ENCODE data around the gene THBS2. TPM values are rescaled to one million over a fixed set of nuclear protein-coding genes. Genes with fewer than 3 reads are reported as not detected.

THBS2 gene
- polyA plus RNA-seq, 1 experiment: 857 TPM

DNA sequence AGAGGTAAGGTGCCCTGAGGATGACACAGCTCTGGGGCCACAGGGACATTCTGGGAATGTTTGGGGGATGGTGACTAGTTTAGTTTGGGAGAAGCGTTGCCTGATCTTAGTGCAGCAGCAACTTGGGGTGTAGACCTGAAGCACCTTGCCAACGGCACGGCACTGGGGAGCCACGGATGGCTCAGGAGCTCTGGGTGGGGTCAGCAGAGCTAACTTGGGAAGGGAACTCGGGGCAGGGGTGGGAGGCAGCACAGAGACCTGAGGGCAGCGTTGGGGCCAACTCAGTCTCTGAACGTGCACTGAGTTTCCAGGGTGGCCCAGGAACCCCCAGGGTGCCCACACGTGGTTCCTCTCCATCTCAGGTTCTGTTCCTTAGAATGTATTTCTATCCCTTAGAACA lies 14.9 kb downstream of the THBS2 start:
- Histone ChIP-seq H3K36me3 (ENCODE audit: control insufficient read depth, insufficient read depth, low read length) (peaks cover 72% of the 10 kb centered on the region), H3K27me3 (ENCODE audit: control insufficient read depth, insufficient read depth, low read length) (no peaks in the 10 kb centered on the region), H3K4me3 (ENCODE audit: low read depth, low read length) (no peak overlapping the region)
- ChIA-PET POLR2A (no interaction called here), CTCF (interaction anchor here (1.2 kb wide), 1 partner anchor 9 kb away, joined by 3 read pairs; no protein-coding TSS in a partner anchor)
- no peak for DNase-seq (ENCODE audit: low read depth)
- TF ChIP-seq, protein P1, sequence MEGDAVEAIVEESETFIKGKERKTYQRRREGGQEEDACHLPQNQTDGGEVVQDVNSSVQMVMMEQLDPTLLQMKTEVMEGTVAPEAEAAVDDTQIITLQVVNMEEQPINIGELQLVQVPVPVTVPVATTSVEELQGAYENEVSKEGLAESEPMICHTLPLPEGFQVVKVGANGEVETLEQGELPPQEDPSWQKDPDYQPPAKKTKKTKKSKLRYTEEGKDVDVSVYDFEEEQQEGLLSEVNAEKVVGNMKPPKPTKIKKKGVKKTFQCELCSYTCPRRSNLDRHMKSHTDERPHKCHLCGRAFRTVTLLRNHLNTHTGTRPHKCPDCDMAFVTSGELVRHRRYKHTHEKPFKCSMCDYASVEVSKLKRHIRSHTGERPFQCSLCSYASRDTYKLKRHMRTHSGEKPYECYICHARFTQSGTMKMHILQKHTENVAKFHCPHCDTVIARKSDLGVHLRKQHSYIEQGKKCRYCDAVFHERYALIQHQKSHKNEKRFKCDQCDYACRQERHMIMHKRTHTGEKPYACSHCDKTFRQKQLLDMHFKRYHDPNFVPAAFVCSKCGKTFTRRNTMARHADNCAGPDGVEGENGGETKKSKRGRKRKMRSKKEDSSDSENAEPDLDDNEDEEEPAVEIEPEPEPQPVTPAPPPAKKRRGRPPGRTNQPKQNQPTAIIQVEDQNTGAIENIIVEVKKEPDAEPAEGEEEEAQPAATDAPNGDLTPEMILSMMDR (IDR thresholded peaks at IDR 0.05; ENCODE audit: insufficient read depth, low read depth, low read length): no peak

DNA sequence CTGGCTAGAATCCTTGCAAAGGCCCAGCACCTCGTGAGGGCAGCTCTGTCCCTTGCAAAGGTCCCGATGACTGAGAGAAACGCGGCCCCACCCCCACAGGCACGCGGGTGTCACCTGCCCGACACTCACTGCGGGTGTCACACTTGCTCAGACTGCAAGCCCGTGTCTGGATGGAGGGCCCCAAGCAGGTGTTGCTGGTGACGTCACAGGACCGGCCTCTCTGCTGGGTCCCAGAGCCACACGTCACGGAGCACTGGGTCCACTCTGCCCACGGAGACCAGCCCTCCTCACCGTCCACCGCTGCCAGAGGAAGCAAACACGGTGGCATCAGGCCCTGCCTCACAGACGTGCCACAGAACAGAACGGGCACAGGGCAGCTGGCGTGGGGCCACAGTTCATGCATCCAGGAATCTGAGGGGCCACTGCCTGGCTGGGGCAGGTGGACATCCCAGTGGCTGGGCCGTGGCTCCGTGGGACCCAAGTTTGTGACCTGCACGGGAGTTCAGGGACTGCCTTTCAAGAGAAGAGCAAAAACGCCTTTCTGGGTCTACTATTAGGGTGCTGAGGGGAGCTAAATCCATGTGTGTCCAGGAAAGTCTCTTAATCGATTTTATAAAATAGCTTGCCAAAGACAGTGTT lies 16.0 kb downstream of the THBS2 start:
- Histone ChIP-seq H3K4me3 (ENCODE audit: low read depth, low read length) (no peak overlapping the region), H3K27me3 (ENCODE audit: control insufficient read depth, insufficient read depth, low read length) (no peaks in the 10 kb centered on the region), H3K36me3 (ENCODE audit: control insufficient read depth, insufficient read depth, low read length) (peaks cover 79% of the 10 kb centered on the region)
- ChIA-PET POLR2A (no interaction called here), CTCF (interaction anchor here (1.2 kb wide), 1 partner anchor 8 kb away, joined by 3 read pairs; no protein-coding TSS in a partner anchor)
- no peak for DNase-seq (ENCODE audit: low read depth)
- TF ChIP-seq, protein P1 (IDR thresholded peaks at IDR 0.05; ENCODE audit: insufficient read depth, low read depth, low read length): no peak

DNA sequence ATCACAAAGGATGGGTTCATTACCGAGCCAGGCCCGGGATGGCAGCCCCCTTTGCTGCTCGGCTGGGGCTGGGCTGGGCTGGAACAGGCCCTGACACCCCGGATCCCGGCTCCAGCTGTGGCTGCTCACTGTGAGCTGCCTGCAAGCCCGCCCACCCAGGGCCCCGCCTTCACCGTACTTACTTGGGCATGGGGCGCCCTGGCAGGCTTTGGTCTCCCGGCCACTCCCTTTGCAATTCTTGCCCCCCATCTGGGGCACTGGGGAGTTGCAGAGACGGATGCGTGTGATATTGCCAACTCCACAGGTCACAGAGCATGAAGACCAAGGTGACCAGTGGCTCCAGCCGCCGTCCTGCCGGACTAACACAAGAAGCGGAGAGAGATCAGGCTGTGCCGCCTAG lies 16.7 kb downstream of the THBS2 start:
- POLR2A ChIA-PET: no interaction called here
- H3K36me3 ChIP-seq (ENCODE audit: control insufficient read depth, insufficient read depth, low read length): peaks cover 80% of the 10 kb centered on the region

GRCh38 chr6:169236545-169236944 lies 17.1 kb downstream of the THBS2 start:
- ChIA-PET POLR2A (no interaction called here), CTCF (interaction anchor here (0.5 kb wide), 1 partner anchor 475 kb away, joined by 3 read pairs; no protein-coding TSS in a partner anchor)
- Histone ChIP-seq H3K4me3 (ENCODE audit: low read depth, low read length) (no peak overlapping the region), H3K27me3 (ENCODE audit: control insufficient read depth, insufficient read depth, low read length) (no peaks in the 10 kb centered on the region), H3K36me3 (ENCODE audit: control insufficient read depth, insufficient read depth, low read length) (peaks cover 80% of the 10 kb centered on the region)
- TF ChIP-seq, protein P1 (IDR thresholded peaks at IDR 0.05; ENCODE audit: insufficient read depth, low read depth, low read length): no peak
- DNase-seq (ENCODE audit: low read depth): no peak

More for the DNA sequence above, 16.7 kb downstream of the THBS2 start:
- TF ChIP-seq, protein P1 (IDR thresholded peaks at IDR 0.05; ENCODE audit: insufficient read depth, low read depth, low read length): no peak
- DNase-seq (ENCODE audit: low read depth): no peak
- H3K4me3 ChIP-seq (ENCODE audit: low read depth, low read length): no peak overlapping the region
- CTCF ChIA-PET: interaction anchor here (0.5 kb wide), 1 partner anchor 475 kb away, joined by 3 read pairs; no protein-coding TSS in a partner anchor
- H3K27me3 ChIP-seq (ENCODE audit: control insufficient read depth, insufficient read depth, low read length): no peaks in the 10 kb centered on the region

DNA sequence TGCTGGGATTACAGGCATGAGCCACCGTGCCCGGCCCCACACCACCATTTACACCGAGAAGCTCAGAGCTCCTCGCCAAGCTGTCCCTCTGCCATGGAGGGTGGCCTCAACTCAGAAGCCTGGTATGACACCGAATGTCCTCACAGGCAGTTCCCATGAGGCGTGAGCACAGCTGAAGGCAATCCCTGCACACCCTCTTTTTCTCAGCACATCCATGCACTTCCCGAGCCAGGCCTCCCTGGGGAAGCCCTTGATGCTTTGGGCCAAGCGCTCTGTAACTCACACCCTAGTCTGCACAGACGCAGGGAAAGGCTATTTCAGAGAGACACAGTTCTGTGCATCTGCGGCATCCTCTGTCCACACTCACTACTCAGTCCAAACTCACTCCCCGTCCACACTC lies 18.4 kb downstream of the THBS2 start:
- Histone ChIP-seq H3K4me3 (ENCODE audit: low read depth, low read length) (no peak overlapping the region), H3K27me3 (ENCODE audit: control insufficient read depth, insufficient read depth, low read length) (no peaks in the 10 kb centered on the region), H3K36me3 (ENCODE audit: control insufficient read depth, insufficient read depth, low read length) (peaks cover 79% of the 10 kb centered on the region)
- DNase-seq (ENCODE audit: low read depth): no peak
- ChIA-PET POLR2A (no interaction called here), CTCF (no interaction called here)
- TF ChIP-seq, protein P1 (IDR thresholded peaks at IDR 0.05; ENCODE audit: insufficient read depth, low read depth, low read length): no peak
